ENCODE measurements around the gene CDC42EP2.

The CDC42EP2 gene, protein sequence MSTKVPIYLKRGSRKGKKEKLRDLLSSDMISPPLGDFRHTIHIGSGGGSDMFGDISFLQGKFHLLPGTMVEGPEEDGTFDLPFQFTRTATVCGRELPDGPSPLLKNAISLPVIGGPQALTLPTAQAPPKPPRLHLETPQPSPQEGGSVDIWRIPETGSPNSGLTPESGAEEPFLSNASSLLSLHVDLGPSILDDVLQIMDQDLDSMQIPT

DNA sequence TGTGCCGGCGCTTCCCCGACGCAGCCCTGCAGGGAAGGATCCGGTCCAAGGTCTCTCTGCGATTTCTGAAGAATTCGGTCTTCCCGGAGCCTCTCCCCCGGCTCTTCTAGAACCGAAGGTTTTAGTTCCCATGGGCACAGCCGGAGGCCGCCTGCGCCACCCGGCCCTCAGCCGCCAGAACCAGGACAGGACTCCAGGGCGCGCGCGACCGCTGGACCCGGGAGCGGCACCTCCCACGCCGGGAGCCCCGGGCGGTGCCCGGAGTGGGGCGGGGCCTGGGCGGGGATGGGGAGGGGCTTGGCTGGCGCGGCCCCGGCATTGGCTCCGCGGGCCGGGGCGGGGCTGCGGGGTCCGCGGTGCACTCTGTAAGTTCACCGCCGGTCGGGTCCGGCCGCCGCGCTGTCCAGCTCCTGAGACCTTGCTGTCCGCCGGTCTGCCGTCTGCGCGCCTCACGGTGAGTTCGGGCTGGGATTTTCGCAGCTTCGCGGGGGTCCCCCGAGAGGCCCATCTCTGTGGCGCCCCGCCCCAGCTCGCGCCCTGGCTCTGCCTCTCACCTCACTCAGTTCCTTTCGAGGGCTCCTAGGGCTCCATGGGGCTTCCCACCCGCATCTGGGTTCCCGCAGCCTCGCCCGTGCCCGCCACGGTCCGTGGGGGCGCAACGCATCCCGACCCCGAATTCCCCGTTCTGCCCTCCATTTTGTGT, at the start of gene CDC42EP2:
Gene CDC42EP2 (plus strand): TSS at position 366 of the 703 bp plus-strand sequence. CDS start 6,033 bp downstream, outside the sequence.
- no peak for FAIRE-seq
- DNase-seq (ENCODE audit: low spot score): peak; percentile 95

DNA sequence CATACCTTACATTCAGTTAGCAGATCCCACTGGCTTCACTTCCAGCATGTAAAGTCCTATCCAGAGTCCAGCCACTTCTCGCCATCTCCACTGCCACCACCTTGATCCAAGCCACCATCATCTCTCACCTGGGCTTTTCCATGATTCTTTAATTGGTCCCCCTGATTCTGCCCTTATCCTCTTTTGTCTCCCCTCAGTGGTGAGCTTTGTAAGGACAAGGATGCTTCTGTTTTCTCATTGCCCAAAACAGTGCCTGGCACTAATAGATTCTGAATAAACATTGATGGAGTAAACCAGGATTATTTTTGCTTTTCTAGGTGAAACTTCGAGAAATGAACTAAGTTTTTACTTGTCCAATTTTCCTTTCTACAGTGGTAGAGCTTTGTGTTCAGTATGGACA, 48.5 kb upstream of the CDC42EP2 start:
- FAIRE-seq: no peak
- no peak for DNase-seq (ENCODE audit: low spot score)

- DNase-seq (ENCODE audit: low spot score) (peak; percentile 75), FAIRE-seq (no peak)
These were observed 39.7 kb upstream of the CDC42EP2 start for GRCh38 chr11:65274735-65275682.

DNA sequence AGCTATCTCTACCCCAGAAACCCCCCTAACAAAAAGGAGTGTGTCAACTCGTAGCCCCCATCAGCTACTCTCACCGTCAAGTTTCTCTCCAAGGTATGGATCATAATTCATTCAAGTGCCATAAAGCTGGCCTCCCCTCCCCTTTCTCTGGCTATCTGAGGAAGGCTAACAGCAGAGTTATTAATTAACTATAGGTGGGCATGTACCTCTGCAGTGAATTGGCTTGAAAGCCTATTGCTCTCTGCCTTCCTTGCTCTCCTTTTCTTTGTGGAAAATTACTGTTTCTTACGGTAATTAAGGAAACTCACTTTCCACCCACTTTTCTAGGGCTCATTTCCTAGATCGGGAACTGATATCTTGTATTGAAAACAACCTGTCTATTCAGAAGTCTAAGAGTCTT, 38.8 kb upstream of the CDC42EP2 start:
- FAIRE-seq: no peak
- no peak for DNase-seq (ENCODE audit: low spot score)

DNA sequence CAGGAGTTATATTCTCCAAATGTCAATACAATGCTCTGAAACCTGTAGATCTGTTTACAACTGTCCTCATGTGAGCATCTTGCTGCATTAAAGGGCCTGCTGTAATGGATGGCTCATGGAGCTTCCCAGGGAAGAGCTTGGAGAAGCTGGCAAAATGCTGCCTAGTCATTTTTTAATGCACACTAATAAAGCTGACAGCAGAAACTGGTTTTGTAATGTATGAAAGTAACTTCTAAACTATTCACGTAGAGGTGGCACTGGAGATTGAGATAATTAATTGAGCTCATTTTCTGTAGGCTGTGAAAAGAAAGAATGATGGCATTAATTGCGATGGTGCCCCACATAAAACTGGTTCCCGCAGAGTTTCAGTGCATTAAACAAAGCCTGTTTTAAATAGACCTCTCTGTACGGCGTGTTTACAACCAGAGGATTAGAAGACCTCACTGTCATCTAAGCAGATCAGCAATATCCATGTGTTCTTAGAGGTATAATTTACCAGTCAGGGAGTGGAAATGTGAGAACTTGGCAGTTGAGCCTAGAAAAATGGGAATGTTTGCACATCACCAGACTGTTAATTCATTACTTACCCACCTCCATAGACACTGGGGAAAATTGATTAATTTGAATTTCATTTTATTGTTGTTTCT, 36.9 kb upstream of the CDC42EP2 start:
- no peak for FAIRE-seq
- no peak for DNase-seq (ENCODE audit: low spot score)

GRCh38 chr11:65278356-65278755, 36.3 kb upstream of the CDC42EP2 start:
- no peak for FAIRE-seq
- DNase-seq (ENCODE audit: low spot score): no peak

DNA sequence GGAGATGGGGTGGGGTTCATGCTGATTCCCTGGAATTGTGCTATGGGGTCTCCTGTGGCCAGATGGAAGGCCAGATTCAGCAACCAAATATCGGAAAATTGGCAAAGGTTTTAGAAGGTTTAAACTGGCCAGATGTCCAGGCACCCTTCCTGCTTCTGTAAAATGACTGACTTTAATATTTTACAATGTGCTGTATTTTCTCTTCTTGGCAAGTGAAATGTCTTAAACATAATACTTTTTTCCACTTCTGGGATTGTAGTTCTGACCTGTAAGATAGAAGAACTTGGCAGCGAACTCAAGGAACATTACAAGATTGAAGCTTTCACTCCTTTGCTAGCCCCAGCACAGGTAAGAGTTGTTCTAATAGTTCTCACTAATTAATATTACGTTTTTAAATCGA, 35.4 kb upstream of the CDC42EP2 start:
- DNase-seq (ENCODE audit: low spot score) (no peak), FAIRE-seq (no peak)

- DNase-seq (ENCODE audit: low spot score) (peak; percentile 79), FAIRE-seq (no peak)
These were observed 34.8 kb upstream of the CDC42EP2 start for GRCh38 chr11:65279741-65280440.

DNA sequence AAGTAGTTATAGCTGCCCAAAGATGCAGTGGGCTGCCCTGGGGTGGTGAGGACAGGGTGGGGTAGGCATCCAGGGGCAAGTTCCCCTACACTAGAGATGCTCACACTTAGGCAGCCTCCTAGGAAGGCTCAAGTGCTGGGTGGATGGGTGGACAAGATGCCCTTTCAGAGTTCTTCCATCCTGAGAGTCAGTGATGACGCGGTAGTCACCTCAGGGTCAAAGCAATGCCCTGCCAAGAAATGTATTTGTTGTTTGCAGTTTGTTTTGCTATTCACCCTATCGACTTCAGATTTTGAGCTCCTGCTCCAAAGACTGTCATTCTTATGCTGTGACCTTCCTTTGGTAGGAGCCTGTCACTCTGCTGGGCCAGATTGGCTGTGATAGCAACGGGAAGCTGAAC, 34.0 kb upstream of the CDC42EP2 start:
- no peak for FAIRE-seq

DNA sequence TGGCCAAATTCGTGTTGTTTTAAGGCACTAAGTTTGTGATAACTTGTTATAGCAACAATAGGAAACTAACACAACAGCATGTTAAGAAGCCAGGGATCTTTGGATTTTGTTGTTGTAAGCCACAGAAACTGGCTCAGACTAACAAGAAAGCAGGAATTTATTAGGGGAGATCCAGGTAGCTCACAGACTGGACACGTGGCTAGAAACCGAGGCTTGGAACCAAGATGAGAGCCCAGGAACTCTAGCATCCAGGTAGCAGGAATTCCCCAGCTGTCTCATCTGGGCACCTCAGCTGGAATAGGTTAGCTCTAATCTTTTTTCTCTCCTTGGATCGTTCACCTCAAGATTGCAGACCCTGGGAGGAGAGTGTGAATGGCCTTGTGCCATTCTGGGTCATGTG, 28.0 kb upstream of the CDC42EP2 start:
- DNase-seq (ENCODE audit: low spot score) (no peak), FAIRE-seq (no peak)

More for the DNA sequence above, 34.0 kb upstream of the CDC42EP2 start:
- DNase-seq (ENCODE audit: low spot score): no peak

DNA sequence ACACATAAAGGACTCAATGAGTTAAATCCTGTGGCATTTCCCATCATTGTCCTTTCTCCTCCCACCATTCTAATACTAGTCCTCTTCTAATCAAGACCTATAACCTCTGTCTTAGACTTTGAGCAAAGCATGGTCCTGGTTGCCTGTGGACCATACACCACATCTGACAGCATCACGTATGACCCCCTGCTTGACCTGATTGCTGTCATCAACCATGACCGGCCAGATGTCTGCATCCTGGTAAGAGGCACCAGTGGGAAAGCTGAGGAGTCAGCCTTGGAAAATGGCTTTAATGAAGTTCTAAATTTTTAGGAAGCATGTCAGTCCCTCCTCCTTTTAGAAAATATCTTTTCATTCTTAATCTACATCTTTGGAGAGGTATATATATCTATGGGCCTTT, 27.1 kb upstream of the CDC42EP2 start:
- FAIRE-seq: no peak

DNA sequence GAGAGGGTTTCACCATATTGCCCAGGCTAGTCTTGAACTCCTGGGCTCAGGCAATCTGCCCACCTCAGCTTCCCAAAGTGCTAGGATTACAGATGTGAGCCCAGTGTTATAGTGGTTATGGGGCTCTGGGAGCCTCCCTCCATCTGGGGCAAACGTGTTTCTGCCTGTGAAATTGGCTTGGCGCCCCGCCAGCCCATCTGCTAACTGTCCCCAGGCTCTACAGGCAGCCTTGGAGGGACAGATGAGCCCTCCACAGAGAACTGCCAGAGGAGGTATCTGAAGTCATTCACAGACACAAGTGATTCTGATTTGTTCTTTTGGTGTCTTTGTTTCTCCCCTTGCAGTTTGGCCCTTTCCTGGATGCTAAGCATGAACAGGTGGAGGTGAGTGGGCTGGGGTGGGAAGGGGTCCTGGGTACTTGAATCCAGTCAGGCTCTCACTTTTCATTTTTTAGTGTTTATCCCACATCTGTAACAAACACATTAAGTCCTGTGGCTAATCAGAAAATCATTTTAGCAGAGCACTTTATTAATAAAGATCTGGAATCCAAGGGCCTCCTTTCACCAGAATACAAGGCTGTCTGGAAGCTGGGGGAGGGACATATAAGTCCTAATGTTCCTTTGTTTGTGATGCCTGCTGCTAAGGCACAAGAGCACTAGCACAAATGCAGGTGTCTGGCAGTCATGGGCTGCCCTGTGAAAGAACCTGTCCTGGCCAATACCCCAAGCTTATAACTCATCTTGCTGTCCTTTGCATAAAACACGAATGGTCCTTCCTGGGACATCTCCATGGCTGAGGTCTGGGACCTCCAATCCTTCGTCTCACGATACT, 25.7 kb upstream of the CDC42EP2 start:
- DNase-seq (ENCODE audit: low spot score) (no peak), FAIRE-seq (no peak)

More for the DNA sequence above, 27.1 kb upstream of the CDC42EP2 start:
- DNase-seq (ENCODE audit: low spot score): no peak

DNA sequence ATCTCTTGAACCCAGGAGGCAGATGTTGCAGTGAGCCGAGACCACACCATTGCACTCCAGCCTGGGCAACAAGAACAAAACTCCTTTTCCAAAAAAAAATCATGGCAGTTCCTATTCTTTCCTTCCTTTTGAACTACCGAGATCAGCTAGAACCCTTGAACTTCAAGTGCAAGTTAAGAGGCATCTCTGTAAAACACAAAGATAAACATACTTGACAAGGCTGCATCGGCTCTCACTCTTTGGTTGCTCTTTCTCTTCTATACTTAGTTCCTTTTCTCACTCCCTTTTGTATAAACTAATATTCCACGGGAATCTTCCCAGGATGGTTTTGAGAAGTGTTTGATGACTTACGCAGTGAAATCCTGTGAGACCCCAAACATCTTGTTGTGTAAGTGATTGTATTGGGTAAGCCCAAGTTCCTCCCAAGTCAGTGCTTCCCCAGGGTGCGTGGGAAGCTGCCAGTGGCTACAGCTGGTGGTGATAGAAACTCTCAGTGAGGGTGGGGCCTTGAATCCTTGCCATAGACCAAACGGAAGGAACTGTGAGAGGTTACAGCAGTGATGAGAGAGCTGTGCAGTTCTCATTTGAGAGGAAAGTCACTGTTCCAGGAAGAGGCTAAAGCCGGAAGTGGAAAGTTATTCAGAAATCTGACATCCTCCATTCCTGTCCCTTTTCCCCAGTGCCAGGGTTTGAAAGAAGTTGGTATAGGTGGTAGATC, 24.1 kb upstream of the CDC42EP2 start:
- no peak for DNase-seq (ENCODE audit: low spot score)
- FAIRE-seq: no peak

DNA sequence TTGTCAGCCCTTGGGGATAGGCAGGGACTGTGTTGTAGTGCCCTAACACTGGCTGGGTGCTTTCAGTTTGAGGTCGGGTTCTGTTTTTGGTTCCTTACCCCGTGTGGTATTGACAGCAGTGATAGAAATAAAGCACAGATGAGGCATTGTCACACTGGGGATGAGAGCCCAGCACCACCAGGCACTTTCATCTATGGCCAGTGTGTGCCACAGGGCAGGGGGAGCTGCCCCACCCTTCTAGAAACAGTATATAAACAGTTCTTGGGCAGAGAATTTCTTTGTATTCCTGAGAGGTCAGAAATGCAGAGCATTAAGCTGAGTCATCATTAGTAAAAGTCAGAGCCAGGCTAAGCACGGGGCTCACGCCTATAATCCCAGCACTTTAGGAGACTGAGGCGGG, 23.1 kb upstream of the CDC42EP2 start:
- FAIRE-seq: no peak
- peak; percentile 53 for DNase-seq (ENCODE audit: low spot score)

- DNase-seq (ENCODE audit: low spot score) (no peak), FAIRE-seq (no peak)
These were observed 21.8 kb upstream of the CDC42EP2 start for GRCh38 chr11:65292890-65293289.

DNA sequence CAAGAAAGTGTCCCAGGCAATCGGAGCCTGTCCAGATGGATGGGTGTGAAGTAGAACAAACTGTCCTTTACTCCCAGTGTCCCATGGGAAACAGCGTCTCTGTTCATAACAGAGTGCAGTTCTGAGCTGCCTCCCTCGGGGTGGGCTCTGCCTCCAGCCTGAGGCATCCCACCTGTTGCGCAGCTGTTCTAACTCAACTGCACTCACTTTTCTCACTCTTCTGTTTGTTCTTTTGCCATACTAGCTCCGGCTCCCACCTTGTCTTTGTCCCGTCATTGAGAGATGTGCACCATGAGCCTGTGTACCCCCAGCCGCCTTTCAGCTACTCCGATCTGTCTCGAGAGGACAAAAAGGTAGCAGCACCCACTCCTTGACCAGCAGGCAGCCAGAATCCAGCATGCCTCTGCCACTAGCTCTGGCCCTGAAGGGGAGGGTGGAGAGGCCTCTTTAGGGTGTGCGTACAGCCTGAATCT, 20.7 kb upstream of the CDC42EP2 start:
- FAIRE-seq (no peak), DNase-seq (ENCODE audit: low spot score) (no peak)

DNA sequence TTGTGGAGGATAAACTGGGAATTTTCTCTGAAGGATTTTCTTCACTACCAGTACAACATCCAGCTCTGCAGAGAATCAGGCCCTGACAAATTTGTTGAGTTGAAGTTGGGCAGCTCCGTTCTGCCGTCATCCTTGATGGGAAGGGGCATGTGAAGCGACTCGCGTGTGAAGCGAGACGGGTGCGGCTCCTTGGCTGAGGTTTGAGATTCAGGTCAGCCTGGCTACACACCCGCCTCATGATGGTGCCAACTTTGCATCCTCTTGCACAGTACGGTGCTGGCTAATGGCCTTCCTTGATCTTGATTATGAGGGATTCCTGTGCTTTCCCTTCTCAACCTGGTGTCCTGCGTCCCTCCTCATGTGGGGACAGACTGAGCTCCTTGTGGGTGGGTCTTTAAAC, 19.7 kb upstream of the CDC42EP2 start:
- no peak for FAIRE-seq
- DNase-seq (ENCODE audit: low spot score): no peak

DNA sequence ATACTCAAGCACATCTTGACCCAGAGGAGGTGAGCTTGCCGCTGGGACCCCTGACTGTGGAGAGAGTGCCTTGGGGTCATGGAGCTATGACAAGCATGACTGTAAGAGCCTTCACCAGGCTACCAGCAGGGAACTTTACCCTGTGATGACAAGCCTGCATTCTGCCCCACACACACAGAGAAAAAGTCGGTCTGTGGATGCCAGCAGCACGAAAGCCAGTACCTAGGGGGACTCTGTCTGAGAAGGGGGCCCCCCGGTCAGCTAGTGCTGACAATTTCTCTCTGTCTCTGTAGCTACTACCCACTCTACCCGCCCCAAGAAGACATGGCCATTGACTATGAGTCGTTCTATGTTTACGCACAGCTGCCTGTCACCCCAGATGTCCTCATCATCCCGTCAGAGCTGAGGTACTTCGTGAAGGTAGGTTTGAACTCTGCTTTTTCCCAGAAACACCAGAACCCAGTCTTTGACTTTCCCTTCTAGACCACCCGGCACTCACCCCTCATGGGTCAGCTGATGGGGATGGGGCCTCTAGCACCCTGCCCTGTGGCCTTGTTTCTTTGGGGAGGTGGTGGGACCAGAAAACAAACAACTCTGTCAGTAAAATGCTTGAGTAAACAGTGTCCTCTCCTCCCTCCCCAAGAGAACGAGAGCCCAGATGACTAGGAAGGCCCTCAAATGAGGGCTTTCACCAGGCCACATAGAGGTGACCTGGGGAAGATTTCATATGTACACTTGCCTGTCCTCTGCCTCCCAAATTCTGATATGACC, 18.9 kb upstream of the CDC42EP2 start:
- DNase-seq (ENCODE audit: low spot score) (no peak), FAIRE-seq (no peak)

Measured in urothelium cell line (cell line).